ENCODE measurements around the gene SMIM29. TPM values are rescaled to one million over a fixed set of nuclear protein-coding genes. Genes with fewer than 3 reads are reported as not detected.
"Not testable (repeated sequence)": the region's sequence is repeated elsewhere in the genome, so short reads cannot be mapped to it uniquely, and the experiment has no call there.

SMIM29 gene
- total RNA-seq, 6 experiments from 2014 or later = 5.0 to 13.4 (median 8.8) TPM

DNA sequence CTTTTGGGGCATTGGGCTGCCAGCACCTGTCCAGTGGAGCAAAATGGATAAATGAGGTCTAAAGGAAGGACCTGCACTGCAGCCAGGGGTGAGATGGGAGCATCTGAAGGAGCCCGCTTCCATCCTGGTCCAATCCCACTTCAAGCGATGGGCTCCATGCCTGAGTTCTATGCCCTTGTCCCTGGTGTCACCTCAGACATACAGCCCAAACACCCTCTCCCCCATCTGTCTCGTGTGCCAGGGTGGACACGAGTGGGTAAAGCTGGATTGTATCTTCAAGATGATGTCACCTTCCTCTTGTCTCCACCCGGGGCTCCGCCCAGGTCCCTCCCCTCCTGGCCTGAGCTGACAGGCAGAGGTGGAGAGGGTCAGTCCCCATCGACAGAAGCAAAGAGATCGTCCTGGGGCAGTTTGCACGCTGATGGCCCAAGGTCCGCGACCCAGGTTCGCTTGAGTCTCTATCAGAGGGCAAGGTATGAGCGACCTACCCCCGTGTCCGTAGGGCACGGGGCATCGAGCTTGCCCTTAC is 544 bp downstream of the SMIM29 start:
- H3K27ac ChIP-seq = peak overlapping the region; percentile 84 to 92 (median 87)
- no peak for TF ChIP-seq POLR2A (IDR thresholded peaks at IDR 0.05)
- TF ChIP-seq, protein P1, sequence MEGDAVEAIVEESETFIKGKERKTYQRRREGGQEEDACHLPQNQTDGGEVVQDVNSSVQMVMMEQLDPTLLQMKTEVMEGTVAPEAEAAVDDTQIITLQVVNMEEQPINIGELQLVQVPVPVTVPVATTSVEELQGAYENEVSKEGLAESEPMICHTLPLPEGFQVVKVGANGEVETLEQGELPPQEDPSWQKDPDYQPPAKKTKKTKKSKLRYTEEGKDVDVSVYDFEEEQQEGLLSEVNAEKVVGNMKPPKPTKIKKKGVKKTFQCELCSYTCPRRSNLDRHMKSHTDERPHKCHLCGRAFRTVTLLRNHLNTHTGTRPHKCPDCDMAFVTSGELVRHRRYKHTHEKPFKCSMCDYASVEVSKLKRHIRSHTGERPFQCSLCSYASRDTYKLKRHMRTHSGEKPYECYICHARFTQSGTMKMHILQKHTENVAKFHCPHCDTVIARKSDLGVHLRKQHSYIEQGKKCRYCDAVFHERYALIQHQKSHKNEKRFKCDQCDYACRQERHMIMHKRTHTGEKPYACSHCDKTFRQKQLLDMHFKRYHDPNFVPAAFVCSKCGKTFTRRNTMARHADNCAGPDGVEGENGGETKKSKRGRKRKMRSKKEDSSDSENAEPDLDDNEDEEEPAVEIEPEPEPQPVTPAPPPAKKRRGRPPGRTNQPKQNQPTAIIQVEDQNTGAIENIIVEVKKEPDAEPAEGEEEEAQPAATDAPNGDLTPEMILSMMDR (IDR thresholded peaks at IDR 0.05) = no peak
- H3K4me1 ChIP-seq = peaks cover 0 to 12% (median 0%) of the 10 kb centered on the region in 4 donors
- DNase-seq (peak; percentile 78 to 85 (median 81)), ATAC-seq (peak; percentile 55 to 61 (median 58))
- no peaks in the 10 kb centered on the region for H3K27me3 ChIP-seq
- no peaks in the 10 kb centered on the region for H3K36me3 ChIP-seq
- H3K9me3 ChIP-seq = no peaks in the 10 kb centered on the region
- 38% methylated on average over 5 of the region's 17 CpGs for WGBS (ENCODE audit: insufficient coverage, low coverage, low lambda C conversion rate, missing lambda C conversion rate)
- intact Hi-C loops (cut with DNase I) = loop anchor here (5.0 to 10.0 kb wide), 2 partner anchors 167 to 169 kb away; no protein-coding TSS in a partner anchor
- H3K4me3 ChIP-seq = peak overlapping the region; percentile 64 to 84 (median 66)

DNA sequence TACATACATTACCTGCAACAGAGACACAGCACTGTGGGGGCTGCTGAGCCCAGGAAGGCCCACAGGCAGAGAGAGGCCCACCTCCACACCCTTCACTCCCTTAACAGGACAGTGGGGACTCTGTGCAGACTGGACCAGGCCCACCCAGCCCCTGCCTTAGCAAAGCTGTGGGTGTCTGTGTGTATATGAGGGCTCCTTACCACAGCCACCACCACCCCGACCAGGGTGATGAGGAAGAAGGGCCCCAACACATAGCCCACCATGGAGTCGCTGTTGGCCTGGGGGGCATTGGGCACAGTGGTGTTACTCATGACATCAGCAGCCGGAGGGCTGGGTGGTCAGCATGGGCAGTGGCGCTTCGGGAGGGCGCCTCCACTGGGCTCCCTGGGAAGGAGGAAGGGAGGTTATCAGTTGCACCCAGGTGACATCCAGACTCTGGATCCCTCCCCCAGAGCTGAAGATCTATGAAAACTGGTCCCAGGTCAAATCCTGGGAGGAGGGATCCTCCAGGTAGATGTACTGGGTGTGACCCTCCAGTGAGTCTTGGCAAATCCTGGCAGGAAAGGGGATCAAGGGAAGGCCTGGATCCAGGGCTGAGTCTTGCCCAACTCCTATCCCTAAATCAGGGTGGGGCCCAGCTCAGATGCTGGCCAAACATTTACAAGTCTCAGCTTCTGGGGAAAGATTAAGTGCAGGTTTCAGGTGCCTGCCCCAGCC is 1.2 kb downstream of the SMIM29 start:
- DNase-seq (no peak), ATAC-seq (no peak)
- intact Hi-C loops (cut with DNase I) = loop anchor here (5.0 to 10.0 kb wide), 2 partner anchors 167 to 170 kb away; no protein-coding TSS in a partner anchor
- H3K4me1 ChIP-seq = peaks cover 0 to 12% (median 0%) of the 10 kb centered on the region in 4 donors
- H3K9me3 ChIP-seq = no peaks in the 10 kb centered on the region
- H3K27ac ChIP-seq = peak overlapping the region in 2 of 3 donors; percentile 87 to 92
- WGBS (ENCODE audit: insufficient coverage, low coverage, low lambda C conversion rate, missing lambda C conversion rate) = 48% methylated on average over 2 of the region's 6 CpGs
- no peaks in the 10 kb centered on the region for H3K27me3 ChIP-seq
- peak overlapping the region in 1 of 3 donors; percentile 84 for H3K4me3 ChIP-seq
- TF ChIP-seq, protein P1 (IDR thresholded peaks at IDR 0.05) = no peak
- TF ChIP-seq POLR2A (IDR thresholded peaks at IDR 0.05) = no peak
- H3K36me3 ChIP-seq = no peaks in the 10 kb centered on the region

DNA sequence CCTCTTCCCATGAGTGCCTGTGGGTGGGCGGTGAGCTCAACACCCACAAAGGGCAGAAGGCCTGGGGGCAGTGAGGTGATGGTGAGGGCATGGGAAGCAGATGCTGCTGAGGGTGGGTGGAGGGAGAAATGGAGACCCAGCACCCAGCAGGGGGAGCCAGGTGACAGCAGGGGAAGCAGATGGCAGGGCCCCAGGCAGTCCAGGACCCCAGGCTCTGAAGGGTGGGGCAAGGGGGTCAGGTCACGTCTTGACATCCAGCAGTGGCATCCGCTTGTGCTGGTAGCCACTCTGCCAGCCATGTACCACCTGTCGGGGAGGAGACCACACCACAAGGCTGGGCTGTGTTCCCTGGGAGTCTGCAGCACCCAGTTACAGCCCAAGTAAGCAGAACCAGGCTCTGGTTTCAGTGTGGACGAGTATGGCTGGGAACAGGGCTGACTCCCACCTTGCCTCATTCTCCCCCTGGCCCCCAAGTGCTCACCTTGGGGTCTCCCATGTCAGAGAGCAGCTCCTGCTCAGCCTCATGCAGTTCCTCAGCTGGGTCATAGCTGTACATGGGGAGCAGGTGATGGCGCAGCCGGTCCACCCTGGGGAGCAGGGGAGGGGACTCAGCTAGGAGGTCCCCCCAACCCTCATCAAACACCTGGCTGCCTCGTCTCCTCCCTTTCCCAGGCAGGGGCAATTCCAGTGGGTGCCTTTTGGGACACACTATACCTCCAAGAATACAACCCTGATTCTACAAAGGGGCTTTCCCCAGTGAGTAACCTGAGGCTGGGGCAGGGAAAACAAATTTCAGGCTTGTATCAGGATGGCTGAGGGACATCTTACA is 2.0 kb downstream of the SMIM29 start:
- DNase-seq (peak in 1 of 3 donors; percentile 48), ATAC-seq (no peak)
- Histone ChIP-seq H3K9me3 (no peaks in the 10 kb centered on the region), H3K36me3 (no peaks in the 10 kb centered on the region), H3K27me3 (no peaks in the 10 kb centered on the region), H3K4me1 (peaks cover 0 to 12% (median 0%) of the 10 kb centered on the region in 4 donors), H3K27ac (no peak overlapping the region), H3K4me3 (no peak overlapping the region)
- intact Hi-C loops (cut with DNase I) = loop anchor here (5.0 to 10.0 kb wide), 2 partner anchors 168 to 171 kb away; no protein-coding TSS in a partner anchor
- WGBS (ENCODE audit: insufficient coverage, low coverage, low lambda C conversion rate, missing lambda C conversion rate) = 46% methylated on average over 2 of the region's 8 CpGs
- TF ChIP-seq, protein P1 (IDR thresholded peaks at IDR 0.05) = peak; percentile 25 to 43 (median 28)
- TF ChIP-seq POLR2A (IDR thresholded peaks at IDR 0.05) = no peak

GRCh38 chr6:34246249-34246562 is 2.6 kb downstream of the SMIM29 start:
- no peaks in the 10 kb centered on the region for H3K27me3 ChIP-seq

DNA sequence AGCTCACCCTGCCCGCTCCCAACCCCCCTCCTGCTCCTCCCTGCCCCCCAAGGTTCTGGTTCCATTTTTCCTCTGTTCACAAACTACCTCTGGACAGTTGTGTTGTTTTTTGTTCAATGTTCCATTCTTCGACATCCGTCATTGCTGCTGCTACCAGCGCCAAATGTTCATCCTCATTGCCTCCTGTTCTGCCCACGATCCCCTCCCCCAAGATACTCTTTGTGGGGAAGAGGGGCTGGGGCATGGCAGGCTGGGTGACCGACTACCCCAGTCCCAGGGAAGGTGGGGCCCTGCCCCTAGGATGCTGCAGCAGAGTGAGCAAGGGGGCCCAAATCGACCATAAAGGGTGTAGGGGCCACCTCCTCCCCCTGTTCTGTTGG is 3.1 kb downstream of the SMIM29 start:
- intact Hi-C loops (cut with DNase I) = loop anchor here (5.0 to 10.0 kb wide), 2 partner anchors 169 to 172 kb away; no protein-coding TSS in a partner anchor
- peaks cover 0 to 12% (median 0%) of the 10 kb centered on the region in 4 donors for H3K4me1 ChIP-seq
- H3K4me3 ChIP-seq, ATAC-seq, H3K27ac ChIP-seq, H3K9me3 ChIP-seq, H3K27me3 ChIP-seq, H3K36me3 ChIP-seq: not testable (repeated sequence)
- DNase-seq = peak in 1 of 3 donors; percentile 10
- WGBS (ENCODE audit: insufficient coverage, low coverage, low lambda C conversion rate, missing lambda C conversion rate) = 73% methylated on average over 7 of the region's 7 CpGs

More at GRCh38 chr6:34246249-34246562, 2.6 kb downstream of the SMIM29 start:
- no peak overlapping the region for H3K4me3 ChIP-seq
- DNase-seq (peak in 1 of 3 donors; percentile 41), ATAC-seq (no peak)
- H3K9me3 ChIP-seq = no peaks in the 10 kb centered on the region
- peaks cover 0 to 12% (median 0%) of the 10 kb centered on the region in 4 donors for H3K4me1 ChIP-seq
- intact Hi-C loops (cut with DNase I) = loop anchor here (5.0 to 10.0 kb wide), 2 partner anchors 169 to 171 kb away; no protein-coding TSS in a partner anchor
- no peaks in the 10 kb centered on the region for H3K36me3 ChIP-seq
- H3K27ac ChIP-seq = no peak overlapping the region
- TF ChIP-seq, protein P1 (IDR thresholded peaks at IDR 0.05) = no peak
- TF ChIP-seq POLR2A (IDR thresholded peaks at IDR 0.05) = no peak
- 55% methylated on average over 1 of the region's 2 CpGs for WGBS (ENCODE audit: insufficient coverage, low coverage, low lambda C conversion rate, missing lambda C conversion rate)

GRCh38 chr6:34245032-34245760 is 3.6 kb downstream of the SMIM29 start:
- DNase-seq = peak in 1 of 3 donors; percentile 23
- not testable (repeated sequence) for ATAC-seq, H3K4me3 ChIP-seq, H3K27ac ChIP-seq, H3K36me3 ChIP-seq, H3K9me3 ChIP-seq, H3K27me3 ChIP-seq
- H3K4me1 ChIP-seq = peaks cover 0 to 12% (median 0%) of the 10 kb centered on the region in 4 donors
- intact Hi-C loops (cut with DNase I) = loop anchor here (5.0 to 10.0 kb wide), 2 partner anchors 170 to 172 kb away; no protein-coding TSS in a partner anchor
- WGBS (ENCODE audit: insufficient coverage, low coverage, low lambda C conversion rate, missing lambda C conversion rate) = 50% methylated on average over 4 of the region's 13 CpGs
